ENCODE measurements around the gene RPL29.

Gene RPL29

GRCh38 chr3:51945031-51945840 is 50.5 kb downstream of the RPL29 start:
- no peak for DNase-seq (ENCODE audit: low read depth)

- DNase-seq (ENCODE audit: low read depth): no peak
Measured at GRCh38 chr3:51944451-51945021, 51.2 kb downstream of the RPL29 start.
